CD4-positive, alpha-beta T cell treated with Interleukin-4 for 4 hours (primary cell): ENCODE measurements around the gene EP400.
"Not testable (repeated sequence)": the region's sequence is repeated elsewhere in the genome, so short reads cannot be mapped to it uniquely, and the experiment has no call there.

Source experiments
- DNase-seq: peaks from one replicate; pipeline ENCODE4 v3.0.0-alpha.2; 2020

Gene EP400

DNA sequence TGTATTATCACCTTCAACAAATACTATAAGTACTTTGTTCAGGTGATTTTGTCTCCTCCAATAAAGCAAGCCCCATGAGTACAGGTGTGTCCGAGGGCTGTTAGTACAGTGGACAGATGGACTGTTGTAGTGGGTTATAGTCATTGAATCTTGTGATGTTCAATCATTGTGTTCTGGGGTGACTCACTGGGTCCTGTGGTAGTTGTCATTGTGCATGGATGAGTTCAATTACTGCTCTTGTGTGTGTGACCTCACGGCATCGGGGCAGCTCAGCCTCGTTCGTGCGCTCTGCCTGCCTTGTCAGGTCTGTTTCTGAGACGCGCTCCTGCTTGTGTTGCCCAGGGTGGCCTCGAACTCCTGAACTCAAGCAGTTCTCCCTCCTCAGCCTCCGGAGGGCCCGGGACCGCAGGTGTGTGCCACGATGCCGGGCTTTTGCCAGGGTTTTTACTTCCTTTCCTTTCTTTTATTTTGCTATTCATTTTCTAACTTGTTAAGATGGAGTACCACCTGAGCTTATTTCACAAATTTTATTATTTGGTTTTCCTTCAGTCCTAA, 122.2 kb downstream of the EP400 start:
- no peak for DNase-seq

DNA sequence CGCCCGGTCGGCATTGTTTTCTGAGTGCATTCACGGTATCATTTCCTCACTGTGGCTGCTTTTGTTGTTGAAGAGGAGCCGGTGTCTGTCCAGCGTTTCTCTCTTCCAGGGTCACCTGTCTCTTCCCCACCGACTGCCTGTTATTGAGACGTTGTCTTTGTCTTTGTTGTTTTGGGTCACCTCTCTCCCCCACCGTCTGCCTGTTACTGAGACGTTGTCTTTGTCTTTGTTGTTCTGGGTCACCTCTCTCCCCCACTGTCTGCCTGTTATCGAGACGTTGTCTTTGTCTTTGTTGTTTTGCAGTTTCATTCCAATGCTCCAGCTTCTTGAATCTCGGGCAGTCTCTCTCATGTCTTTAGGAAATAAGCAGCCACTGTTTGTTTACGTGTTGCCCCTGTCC, 124.5 kb downstream of the EP400 start:
- no peak for DNase-seq

DNA sequence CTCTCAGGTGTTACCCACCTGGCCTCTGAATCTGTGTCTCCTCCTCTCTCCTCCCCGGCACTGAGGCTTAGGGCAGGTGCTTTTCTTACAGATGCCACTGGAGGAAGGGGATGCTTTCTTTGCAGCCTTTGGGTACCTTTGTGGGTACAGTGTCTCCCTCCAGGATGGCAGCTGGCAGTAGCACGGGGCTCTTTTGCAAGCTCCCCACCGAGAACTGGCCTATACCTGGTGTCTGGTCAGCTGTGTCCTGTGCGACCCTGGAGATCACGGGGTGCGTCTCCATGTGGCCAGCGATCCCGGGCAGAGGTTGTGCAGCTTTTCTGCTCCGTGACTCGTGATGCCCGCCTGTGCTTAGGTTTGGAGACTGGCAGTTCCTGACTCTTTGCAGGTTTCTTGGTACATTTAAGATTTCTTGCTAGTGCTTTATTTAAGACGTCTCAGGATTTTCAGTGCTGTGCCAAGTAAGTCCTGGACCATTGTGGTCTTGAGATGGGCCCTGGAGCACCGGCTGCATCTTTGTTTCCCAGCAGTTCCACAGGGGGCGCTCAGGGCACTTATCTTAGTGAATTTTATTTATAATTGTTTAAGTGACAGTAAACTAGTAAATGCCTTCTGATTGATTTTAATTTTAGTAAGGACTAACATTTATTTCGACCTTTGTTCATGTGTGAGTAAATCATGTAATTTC, 125.4 kb downstream of the EP400 start:
- DNase-seq: no peak

DNA sequence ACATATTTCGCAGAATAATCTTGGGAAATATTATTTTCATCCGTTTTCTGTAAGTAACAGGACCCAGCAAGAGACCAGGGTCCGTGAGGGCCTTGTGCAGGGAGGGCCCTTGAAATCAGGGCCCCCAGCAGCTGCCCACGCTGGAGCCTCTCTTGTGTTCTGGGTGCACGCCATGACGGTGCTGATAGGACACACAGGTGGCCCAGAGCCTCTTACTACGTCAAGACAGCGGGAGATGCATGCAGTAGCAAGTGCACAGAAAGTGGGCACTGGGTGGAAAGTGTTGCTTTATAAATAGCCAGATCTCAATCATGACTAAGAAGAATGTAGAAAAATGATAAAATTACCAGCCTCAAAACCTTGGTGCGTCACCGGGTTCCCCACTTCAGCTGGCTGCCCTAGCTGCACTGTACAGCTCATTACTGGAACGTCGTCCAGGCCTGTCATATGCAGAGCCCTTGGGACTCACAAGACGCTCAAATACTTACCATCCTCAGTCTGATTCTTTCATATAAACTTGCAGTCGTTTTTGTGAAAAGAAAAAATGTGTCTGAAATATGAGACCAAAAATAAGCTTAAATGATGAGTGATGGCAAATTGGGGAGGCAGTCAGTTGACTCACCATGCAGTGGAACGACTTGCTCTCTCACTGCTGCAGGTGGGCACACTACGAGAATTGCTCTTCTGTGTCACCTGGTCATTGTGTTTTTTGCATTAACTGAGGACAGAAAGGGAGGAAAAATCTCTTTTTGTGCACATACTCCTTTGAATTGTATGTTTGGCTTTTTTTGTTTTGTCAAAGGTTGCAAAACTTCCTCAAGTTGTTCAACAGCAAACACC, 126.2 kb downstream of the EP400 start:
- no peak for DNase-seq

DNA sequence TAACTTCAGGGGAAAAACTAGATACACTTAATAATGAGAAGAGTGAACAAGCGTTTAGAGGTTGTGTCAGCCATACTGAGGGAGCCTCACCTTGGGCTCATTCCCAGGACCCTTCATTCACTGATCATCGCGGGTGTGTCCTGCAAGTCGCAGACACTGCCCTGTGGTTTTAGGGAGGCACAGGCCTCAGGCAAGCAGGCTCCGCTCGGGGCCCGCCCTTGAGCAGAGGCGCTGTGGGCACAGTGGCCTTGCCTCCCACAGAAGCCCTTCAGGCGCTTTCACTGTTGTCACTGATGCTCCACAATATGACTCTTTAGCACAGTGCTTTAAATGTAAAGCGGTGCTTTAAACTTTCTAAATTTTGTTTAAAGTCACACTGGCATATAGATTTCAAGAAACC, 127.0 kb downstream of the EP400 start:
- DNase-seq: no peak

DNA sequence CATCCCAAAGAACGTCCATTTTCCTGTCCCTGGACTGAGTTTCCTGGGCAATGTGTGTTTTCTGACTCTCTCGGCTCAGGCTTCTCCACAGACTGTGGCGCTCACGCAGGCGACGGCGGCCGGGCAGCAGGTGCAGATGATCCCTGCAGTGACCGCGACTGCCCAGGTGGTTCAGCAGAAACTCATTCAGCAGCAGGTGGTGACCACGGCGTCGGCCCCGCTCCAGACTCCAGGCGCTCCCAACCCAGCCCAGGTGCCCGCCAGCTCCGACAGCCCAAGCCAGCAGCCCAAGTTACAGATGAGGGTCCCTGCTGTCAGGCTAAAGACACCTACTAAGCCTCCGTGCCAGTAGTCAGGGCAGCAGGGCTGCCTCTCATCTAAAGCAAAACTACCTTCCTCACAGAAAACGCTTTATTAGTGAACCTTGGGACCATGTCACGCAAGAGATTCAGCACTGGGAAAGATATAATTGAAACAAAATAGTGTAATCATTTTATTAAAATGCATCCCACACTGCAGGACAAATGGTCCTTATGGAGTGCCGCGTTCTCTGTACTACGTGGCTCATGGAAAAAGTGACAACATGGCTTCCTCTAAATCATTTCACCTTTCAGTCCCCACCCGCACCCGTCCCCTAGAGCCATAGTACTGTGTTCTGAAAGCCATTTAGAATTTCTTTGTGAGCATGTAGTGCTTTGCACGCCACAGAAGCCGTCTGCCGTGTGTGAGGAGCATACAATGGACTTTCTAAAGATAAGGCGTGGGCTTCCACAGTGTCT, 127.8 kb downstream of the EP400 start:
- DNase-seq: no peak

DNA sequence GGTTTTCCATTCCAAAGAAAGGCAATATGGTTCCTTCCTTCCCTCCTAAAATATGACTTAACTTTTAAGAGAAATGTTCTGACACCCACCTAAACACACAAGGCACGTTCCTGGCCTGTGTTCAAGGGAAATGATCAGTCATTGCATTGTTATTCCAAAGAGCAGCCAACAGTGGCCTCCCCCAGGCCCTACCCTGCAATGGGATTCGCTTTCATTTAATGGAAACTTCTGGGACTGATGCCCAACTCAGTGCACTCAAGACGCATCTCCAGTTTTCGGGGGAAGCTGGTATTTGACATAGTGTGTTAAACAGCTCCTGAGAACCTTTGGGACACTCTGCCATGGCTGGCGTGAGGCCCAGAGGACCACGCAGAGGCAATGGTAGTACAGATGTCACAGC, 128.4 kb downstream of the EP400 start:
- DNase-seq: no peak

DNA sequence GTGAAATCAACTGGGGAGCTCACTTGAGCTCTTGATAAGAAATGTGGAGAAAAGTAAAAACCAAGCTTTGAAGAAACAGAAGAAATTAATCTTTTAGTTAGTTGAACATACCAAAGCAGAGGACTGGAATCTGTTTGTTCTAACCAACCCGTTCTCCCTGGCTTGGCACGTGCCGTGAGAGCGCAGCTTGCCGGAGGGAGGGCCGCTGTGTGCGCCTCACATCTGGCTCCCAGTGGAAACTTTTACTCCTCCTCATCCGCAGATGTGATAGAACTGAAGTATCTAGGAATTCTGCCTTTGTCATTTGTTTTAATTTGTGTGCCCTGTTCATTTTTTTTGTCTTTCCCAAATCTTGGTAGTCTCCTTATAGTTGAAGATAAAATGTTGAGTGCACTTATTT, 129.5 kb downstream of the EP400 start:
- no peak for DNase-seq

DNA sequence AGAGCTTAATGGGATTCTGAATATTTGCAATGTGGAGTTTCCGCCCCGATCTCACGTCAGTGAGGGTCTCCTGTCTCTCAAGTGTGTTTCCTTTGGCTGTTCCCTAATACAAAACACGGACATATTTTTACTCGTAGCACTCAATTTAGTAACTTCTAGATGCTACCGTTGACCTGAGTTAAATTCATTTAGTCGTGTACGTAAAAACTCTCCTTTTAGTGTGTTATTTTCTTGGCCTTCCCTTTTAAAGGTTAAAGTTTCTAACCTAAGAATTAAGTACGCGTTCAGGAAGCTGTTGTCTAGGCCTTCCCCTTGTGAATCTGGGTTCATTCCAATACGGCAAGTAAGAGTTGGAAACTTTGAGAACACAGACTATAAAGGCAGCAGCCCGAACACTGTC, 130.0 kb downstream of the EP400 start:
- DNase-seq: no peak

DNA sequence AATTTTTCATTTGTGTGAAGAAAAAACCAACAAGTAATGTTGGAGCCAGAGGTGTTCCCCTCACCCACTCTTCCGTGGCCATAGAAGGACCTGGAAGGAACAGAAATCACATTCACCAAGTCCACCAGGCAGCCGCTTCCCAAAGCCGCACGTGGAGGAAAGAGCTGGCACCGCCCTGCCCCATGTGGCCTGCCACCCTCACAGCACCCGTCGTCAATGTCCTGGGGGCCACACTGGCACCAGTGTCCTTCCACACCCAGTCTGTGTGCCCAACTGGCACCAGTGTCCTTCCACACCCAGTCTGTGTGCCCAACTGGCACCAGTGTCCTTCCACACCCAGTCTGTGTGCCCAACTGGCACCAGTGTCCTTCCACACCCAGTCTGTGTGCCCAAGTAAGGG, 130.8 kb downstream of the EP400 start:
- not testable (repeated sequence) for DNase-seq

DNA sequence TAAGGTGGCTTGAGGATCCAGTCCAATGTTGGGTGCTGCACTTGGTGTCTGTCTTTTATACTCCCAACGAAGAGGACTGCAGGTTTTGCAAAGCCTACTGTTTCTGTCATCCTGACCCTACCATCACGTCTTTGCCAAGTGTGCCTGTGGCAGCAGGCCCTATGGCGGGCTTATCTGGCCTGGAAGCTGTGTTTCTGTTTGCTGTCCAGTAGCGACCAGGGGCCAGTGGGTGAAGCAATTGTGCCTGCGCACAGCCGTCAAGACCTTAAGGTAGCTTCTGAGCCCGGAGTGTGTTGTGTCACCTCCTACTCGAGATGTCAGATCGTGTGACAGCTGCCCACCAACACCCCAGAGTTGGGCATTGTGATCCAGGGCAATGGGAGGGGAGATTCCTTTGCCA, 131.7 kb downstream of the EP400 start:
- no peak for DNase-seq

DNA sequence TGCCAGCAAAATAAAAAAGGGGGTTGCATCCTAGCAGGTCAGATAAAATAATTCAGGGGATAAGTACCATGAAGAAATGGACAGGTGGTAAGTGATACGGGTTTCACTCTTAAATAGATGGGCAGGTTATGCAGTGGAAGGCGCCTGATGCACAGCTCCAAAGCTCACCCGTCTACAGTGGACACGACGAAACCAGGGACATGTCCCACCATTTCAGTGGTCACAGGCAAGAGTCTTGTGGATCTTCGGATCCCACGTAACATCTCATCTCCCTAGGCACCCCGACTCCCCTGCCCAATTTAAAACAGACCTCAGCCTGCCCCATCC, 133.8 kb downstream of the EP400 start:
- no peak for DNase-seq

DNA sequence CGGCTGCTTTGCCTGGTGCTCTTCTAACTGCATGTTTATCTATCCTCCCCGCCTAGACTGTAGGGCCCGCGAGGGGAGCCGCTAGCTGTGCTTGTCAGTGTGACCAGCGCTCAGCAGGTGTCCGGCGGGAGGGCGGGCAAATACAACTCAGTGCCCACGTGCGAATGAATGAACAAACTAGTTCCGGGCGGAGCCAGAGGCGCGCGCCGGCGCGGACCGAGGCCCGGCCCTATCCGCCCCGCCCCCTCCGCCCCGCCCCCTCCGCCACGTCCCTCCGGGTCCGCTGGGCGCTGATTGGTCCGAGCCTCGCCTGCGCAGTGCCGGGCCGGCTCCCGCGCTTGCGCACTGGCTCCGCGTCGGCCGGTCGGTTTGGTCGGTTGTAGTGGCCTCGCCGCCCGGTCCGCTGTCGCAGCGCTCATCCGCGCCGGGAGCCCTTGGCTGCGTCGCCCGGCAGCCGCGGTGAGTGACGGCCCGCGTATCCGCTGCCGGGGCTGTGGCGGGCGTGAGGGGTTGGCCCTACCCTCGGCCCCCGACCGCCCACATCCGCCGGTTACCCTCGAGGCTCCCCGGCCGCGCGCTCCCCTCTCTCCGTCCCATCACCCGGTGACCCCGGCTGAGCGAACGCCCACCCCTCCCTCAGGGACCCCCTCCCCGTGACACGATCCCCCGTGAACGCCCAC, 134.3 kb downstream of the EP400 start:
- DNase-seq: peak; percentile 87

DNA sequence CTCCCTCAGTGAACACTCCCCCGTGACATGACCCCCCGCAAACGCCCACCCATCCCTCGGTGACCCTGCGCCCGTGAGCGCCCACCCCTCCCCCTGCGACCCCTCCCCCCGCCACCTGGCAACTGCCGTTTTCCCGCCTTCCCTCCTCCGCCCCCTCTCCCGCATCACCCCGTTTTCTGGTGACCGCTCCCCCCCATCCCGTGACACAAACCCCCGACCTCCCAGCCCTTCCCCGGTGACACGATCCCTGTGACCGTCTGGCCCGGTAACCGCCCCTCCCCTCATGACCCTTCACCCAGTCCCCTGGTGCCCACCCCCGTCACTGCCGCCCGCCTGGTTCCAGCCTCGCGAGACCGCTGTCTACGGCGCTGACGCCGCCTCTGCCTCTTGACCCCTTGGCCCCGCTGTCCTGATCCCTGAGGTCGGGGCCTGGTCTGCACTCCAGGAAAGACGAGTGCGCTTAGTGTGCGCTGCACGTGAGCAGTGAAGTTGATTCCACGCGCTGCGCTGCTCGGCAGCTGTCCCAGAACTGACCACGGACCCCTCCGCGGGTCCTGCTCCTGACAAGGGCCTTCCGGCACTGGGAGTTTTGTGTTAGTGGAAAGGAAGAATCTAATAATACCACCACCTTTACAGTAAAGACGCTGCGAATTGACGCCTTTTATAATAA, 135.0 kb downstream of the EP400 start:
- peak; percentile 26 for DNase-seq

DNA sequence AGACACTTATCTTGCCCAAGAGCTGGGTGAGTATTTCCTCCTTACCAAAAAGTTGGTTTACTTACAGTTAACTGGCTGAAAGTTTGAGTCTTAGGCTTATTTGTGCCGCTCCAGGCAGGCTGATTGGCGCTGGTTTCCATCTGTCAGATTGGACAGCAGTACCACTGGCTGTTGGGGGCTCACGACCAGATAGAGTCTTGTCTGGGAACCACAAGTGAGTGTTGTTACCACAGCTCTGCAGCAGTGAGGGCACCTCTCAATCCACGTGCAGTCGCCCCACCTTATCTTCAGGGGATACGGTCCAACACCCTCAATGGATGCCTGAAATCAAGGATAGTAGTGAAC, 135.5 kb downstream of the EP400 start:
- peak; percentile 7 for DNase-seq

DNA sequence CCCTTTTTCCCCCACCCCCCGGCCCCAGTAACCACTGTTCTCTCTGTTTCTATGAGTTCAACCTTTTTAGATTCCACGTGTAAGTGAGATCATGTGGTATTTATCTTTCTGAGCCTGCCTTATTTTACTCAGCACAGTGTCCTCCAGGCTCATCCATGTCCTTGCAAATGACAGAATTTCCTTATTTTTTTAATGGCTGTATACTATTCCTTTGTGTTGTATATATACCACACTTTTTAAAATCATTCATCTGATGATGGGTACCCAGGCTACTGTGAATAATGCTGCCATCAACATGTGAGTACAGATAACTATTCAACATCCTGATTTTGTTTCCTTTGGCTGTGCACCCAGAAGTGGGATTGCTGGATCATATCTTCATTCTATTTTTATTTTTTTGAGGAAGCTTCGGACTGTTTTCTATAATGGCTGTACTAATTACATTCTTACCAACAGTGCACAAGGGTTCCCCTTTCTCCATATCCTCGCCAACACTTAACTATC, 139.7 kb downstream of the EP400 start:
- DNase-seq: no peak

DNA sequence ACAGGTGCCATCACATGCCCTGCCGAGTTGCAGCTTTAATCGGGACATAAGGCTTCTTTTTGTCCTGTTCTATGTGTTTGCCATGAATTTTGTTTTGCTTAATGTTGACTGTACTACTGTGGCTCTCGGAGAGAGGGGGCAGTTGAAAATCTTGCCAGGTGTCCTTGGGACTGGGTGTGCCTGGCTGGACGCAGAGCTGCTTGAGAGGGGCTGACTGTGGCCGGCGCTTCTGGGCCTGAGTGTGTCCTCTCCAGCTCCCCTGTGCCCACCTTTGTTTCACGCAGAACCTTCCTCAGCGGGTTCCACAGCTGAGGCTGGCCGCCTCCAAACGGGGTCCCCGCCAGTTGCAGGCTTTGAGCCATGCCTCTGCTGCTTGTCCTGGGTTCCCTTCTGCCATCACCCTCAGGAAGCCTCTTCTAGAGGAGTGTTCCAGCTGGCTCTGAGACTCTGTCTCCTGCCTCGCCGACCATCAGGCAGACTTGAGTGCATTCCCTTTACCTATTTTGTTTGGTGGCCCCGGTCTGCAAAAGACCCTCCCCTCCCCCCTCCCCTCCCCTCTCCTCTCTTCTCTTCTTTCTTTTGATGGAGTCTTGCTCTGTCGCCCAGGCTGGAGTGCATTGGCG, 144.6 kb downstream of the EP400 start:
- DNase-seq: no peak

DNA sequence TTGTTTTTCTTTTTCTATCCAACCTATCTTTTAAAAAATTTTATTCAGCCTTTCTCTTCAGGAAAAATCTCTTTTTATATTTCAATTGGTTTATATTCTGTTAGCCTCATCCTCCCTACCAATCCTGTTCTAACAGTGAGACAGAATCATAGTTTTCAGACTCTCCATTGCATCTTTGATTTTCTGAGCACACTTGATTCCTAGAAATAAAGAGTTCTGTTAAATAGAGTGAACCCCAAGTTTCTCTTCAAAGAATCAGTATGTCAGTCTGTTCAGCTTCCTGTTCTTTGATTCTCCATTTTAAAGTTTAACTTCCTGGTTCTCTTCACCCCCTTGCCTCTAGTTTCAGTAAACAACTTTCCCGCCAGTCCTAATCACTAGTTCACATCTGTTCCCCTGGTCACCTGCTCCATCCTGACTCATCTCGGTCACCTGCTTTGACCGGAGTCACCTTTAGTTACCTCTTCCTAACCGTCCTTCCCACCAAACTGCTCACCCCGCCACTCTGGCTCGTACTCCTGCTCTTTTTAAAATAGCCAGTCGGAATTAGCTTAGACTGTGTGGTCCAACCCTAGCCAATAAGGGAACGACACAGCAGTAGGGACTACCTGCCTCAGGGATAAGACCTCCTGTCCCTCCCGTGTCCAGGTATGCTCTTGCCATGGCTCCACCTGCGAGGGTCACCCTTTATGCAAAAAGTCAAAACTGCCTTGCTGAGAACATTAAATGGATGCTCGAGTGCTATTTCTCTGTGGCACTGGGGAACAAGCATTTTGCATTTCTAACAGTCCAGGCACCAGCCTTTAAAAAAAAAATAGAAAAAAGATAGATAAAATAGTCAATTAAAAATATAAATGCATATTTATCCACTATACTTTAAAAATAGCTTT, 146.0 kb downstream of the EP400 start:
- no peak for DNase-seq

DNA sequence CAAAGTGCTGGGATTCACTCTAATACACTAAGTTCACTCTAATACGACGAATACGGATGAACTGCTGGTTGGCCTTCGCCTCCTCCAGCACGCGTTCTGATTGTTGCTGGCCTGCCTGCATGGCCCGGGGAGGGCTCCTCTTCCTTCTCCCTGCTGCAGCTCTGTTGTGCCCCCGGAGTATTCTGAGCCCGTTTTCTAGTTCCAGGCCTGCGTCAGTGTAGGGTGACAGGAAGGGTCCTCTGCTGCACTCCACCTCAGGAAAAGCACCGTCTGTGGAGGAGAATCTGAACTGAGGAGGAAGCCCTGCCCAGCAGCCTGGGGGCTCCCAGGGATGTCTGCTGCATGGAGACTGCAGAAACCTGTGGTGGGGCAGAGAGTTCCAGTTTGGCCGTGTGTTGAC, 150.0 kb downstream of the EP400 start:
- no peak for DNase-seq

DNA sequence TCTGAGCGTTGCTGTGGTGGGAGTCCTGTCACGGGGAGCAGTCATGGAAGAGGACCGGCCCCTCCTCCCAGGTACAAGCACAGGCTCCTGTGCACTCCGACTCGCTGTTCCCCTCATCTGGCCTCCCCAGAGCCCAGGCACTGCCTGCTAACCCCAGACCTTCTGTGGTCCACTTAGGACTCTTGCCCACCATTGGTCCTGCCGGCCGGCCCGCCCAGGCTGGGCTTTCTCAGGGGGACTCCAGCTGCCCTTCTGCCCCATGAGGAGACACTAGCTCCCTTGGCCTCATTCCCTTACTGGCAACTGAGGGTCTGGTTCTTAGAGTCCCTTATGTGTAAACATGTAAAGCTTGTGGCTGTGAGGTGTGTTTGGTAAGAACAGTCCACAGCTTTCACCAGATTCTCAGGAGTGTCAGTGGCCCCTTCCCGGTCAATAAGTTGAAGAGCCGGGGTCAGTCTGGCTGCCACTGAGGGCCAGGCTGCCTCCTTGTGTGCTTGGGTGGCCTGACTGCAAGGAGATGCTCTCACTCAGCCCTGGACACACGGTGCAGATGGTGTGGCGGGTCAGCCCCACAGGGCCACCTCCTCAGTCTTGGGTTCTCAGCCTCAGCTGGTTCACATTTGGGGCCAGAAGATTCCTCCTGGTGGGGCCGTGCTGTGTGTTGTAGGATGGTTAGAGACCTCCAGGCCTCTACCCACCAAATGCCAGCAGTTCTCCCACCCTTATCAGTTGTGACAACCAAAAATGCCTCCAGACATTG, 150.7 kb downstream of the EP400 start:
- DNase-seq: no peak
